Glutamatergic neuron (in vitro differentiated cells): ENCODE measurements around the gene TMEM267. TPM values are rescaled to one million over a fixed set of nuclear protein-coding genes. Genes with fewer than 3 reads are reported as not detected.

Experiments used
- DNase-seq: peaks from one replicate; pipeline ENCODE4 v3.0.0; 2022
- H3K27ac Mint-ChIP-seq: one replicate; pipeline ENCODE4 v1.8.0; 2020; ENCODE audit warnings: mild to moderate bottlenecking, mixed read lengths, inconsistent platforms; ENCODE audit not compliant: unreplicated experiment
- H3K27me3 Mint-ChIP-seq: one replicate; pipeline ENCODE4 v1.8.0; 2020; ENCODE audit warnings: mild to moderate bottlenecking, moderate library complexity, mixed read lengths, inconsistent platforms; ENCODE audit not compliant: unreplicated experiment
- H3K36me3 Mint-ChIP-seq: one replicate; pipeline ENCODE4 v1.8.0; 2020; ENCODE audit warnings: mild to moderate bottlenecking, mixed read lengths, inconsistent platforms; ENCODE audit not compliant: unreplicated experiment
- H3K4me1 Mint-ChIP-seq: one replicate; pipeline ENCODE4 v1.8.0; 2020; ENCODE audit warnings: mild to moderate bottlenecking, low read depth, mixed read lengths, inconsistent platforms; ENCODE audit not compliant: unreplicated experiment
- H3K4me3 Mint-ChIP-seq: one replicate; pipeline ENCODE4 v1.8.0; 2020; ENCODE audit warnings: mild to moderate bottlenecking, mixed read lengths, inconsistent platforms; ENCODE audit not compliant: unreplicated experiment
- H3K9me3 Mint-ChIP-seq: one replicate; pipeline ENCODE4 v1.8.0; 2020; ENCODE audit warnings: mild to moderate bottlenecking, moderate library complexity, mixed read lengths, inconsistent platforms; ENCODE audit not compliant: unreplicated experiment
- CTCF ChIP-seq: fragments of 200-600 bp; sonication (generic); IDR thresholded peaks from one replicate; pipeline ENCODE4 v1.5.0; 2021; ENCODE audit not compliant: partially characterized antibody, unreplicated experiment
- total RNA-seq: library from RNA; stranded (reverse); fragmentation: NEBNext Ultra II Directional; extraction: Animal tissue kit (Norgen Biotek cat#: 25700); gene quantifications from one replicate; pipeline ENCODE4 v1.2.1, GENCODE V29; 2021; ENCODE audit not compliant: unreplicated experiment

TMEM267 gene
- total RNA-seq, 1 donor from 2014 or later = 6.8 TPM

- H3K4me3 Mint-ChIP-seq = no peak overlapping the region
- H3K4me1 Mint-ChIP-seq = peaks cover 4% of the 10 kb centered on the region
- no peak for DNase-seq
- H3K27me3 Mint-ChIP-seq = peaks cover 3% of the 10 kb centered on the region
- H3K9me3 Mint-ChIP-seq = peaks cover 5% of the 10 kb centered on the region
- no peaks in the 10 kb centered on the region for H3K36me3 Mint-ChIP-seq
- no peak for TF ChIP-seq CTCF
- H3K27ac Mint-ChIP-seq = no peak overlapping the region
These were observed 83.6 kb downstream of the TMEM267 start for GRCh38 chr5:43400082-43400481.

DNA sequence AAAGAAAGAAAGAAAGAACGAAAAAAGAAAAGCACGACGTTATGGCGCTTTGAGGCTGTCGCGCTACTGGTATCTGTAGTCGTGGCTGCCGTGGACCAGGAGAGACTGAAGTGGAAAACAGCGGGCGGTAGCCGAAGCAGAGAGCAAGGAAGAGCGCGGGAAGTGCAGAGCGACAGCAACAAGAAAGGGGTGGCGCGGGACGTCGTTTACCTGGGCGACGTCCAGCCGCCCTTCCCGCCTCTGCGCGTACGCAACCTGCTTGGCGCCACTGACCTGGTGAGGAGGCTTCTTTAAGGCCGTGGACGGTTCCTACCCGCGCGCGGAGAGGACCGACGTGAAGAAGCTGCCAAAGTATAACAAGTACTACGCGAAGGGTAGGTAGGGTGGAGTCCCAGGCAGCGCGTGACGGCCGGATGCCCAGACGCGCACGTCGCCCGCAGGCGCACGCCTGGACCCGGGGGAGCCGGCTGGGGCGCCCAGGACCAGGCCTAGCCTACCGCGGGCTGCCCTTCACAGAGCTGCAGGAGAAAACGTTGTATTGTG, 86.8 kb downstream of the TMEM267 start:
- peak; percentile 42 for DNase-seq
- no peak overlapping the region for H3K27ac Mint-ChIP-seq
- H3K4me1 Mint-ChIP-seq = peaks cover 4% of the 10 kb centered on the region
- peaks cover 5% of the 10 kb centered on the region for H3K9me3 Mint-ChIP-seq
- peak overlapping the region; percentile 93 for H3K4me3 Mint-ChIP-seq
- TF ChIP-seq CTCF = no peak
- no peaks in the 10 kb centered on the region for H3K36me3 Mint-ChIP-seq
- H3K27me3 Mint-ChIP-seq = peaks cover 3% of the 10 kb centered on the region

Other genes starting within 250 kb of the TMEM267 start
- gene HMGCS1, start 170.5 kb downstream of the TMEM267 start, total RNA-seq = 452 TPM
- 1.1 TPM for gene CCL28, start 71.5 kb downstream of the TMEM267 start, total RNA-seq
- 10.2 TPM for gene C5orf34, start 31.3 kb upstream of the TMEM267 start, total RNA-seq
- gene PAIP1, start 73.2 kb upstream of the TMEM267 start, total RNA-seq = 127 TPM
- gene NNT, start 119.3 kb upstream of the TMEM267 start, total RNA-seq = 152 TPM